CD14-positive monocyte (primary cell): Measurements from ENCODE around the gene DENND2C. TPM values are rescaled to one million over a fixed set of nuclear protein-coding genes. Genes with fewer than 3 reads are reported as not detected.
"Not testable (repeated sequence)": the region's sequence is repeated elsewhere in the genome, so short reads cannot be mapped to it uniquely, and the experiment has no call there.

Experiments
- DNase-seq, 3 donors: peaks; one replicate each; pipeline ENCODE4 v3.0.0-alpha.2; 2011 to 2022
- H2AFZ ChIP-seq: 2 replicates; pipeline ENCODE4 v1.6.0; 2012; ENCODE audit warnings: mild to moderate bottlenecking, low read depth, low read length, inconsistent platforms; ENCODE audit not compliant: insufficient read depth, poor library complexity, severe bottlenecking
- H3K27ac ChIP-seq, 2 donors: 1 replicate in 1 of 2; 2 replicates in 1 of 2; pipeline ENCODE4 v1.5.1; 2012 to 2013; ENCODE audit warnings: low read length in 2 of 2, control low read depth in 1 of 2, inconsistent platforms in 1 of 2, low read depth in 1 of 2, mild to moderate bottlenecking in 1 of 2
- H3K27me3 ChIP-seq, 2 donors: one replicate each; pipeline versions ENCODE4 v1.6.0 to v1.6.1; 2011 to 2013; ENCODE audit warnings: low read length in 2 of 2; ENCODE audit not compliant: control insufficient read depth in 2 of 2, insufficient read depth in 2 of 2
- H3K36me3 ChIP-seq, 2 donors: replicated peaks in 1 of 2; 1 replicate in 1 of 2; 2 replicates in 1 of 2; pipeline versions ENCODE4 v1.5.1 to v1.6.1; 2012 to 2013; ENCODE audit warnings: low read length in 2 of 2, control low read depth in 1 of 2, inconsistent platforms in 1 of 2, mild to moderate bottlenecking in 1 of 2; ENCODE audit not compliant: insufficient read depth in 2 of 2, control insufficient read depth in 1 of 2
- H3K4me1 ChIP-seq, 2 donors: 1 replicate in 1 of 2; 2 replicates in 1 of 2; pipeline versions ENCODE4 v1.5.1 to v1.6.1; 2012 to 2013; ENCODE audit warnings: low read length in 2 of 2, control low read depth in 1 of 2, inconsistent platforms in 1 of 2, mild to moderate bottlenecking in 1 of 2, moderate library complexity in 1 of 2; ENCODE audit not compliant: insufficient read depth in 2 of 2, control insufficient read depth in 1 of 2
- H3K4me2 ChIP-seq: replicated peaks from 2 replicates; pipeline ENCODE3; 2012; ENCODE audit warnings: low read length, moderate library complexity, mild to moderate bottlenecking; ENCODE audit not compliant: poor library complexity, severe bottlenecking; ENCODE audit errors: extremely low read depth
- H3K4me3 ChIP-seq, 3 experiments: fragments of 200-600 bp in 1 of 3; sonication (generic) in 1 of 3; replicated peaks in 1 of 3; 1 replicate in 2 of 3; 2 replicates in 1 of 3; pipeline ENCODE4 v1.5.1; 2011 to 2013; ENCODE audit warnings: low read length in 3 of 3, mild to moderate bottlenecking in 3 of 3, control low read depth in 2 of 3, low read depth in 2 of 3, inconsistent platforms in 1 of 3, moderate library complexity in 1 of 3
- H3K79me2 ChIP-seq: 2 replicates; pipeline ENCODE4 v1.6.0; 2012; ENCODE audit warnings: mild to moderate bottlenecking, control low read depth, inconsistent platforms, low read length, moderate library complexity; ENCODE audit not compliant: insufficient read depth
- H3K9ac ChIP-seq: 2 replicates; pipeline ENCODE4 v1.6.0; 2017; ENCODE audit warnings: low read length, mild to moderate bottlenecking; ENCODE audit not compliant: insufficient read depth, poor library complexity, severe bottlenecking
- H3K9me3 ChIP-seq, 2 donors: replicated peaks in 1 of 2; 1 replicate in 1 of 2; 2 replicates in 1 of 2; pipeline versions ENCODE4 v1.5.1 to v1.6.1; 2012 to 2013; ENCODE audit warnings: low read length in 2 of 2, control low read depth in 1 of 2; ENCODE audit not compliant: control insufficient read depth in 1 of 2, insufficient read depth in 1 of 2
- H4K20me1 ChIP-seq: 2 replicates; pipeline ENCODE4 v1.6.0; 2012; ENCODE audit warnings: mild to moderate bottlenecking, low read length, control low read depth, moderate library complexity; ENCODE audit not compliant: insufficient read depth
- H3K27ac Mint-ChIP-seq, 7 donors: one replicate each; pipeline ENCODE4 v1.8.0; 2020; ENCODE audit warnings: mild to moderate bottlenecking in 7 of 7, mixed read lengths in 7 of 7, moderate library complexity in 6 of 7, inconsistent platforms in 2 of 7
- H3K27me3 Mint-ChIP-seq, 3 donors: one replicate each; pipeline ENCODE4 v1.8.0; 2021 to 2022; ENCODE audit warnings: low read depth in 3 of 3, mild to moderate bottlenecking in 3 of 3, mixed read lengths in 3 of 3, moderate library complexity in 3 of 3, inconsistent platforms in 1 of 3
- H3K36me3 Mint-ChIP-seq, 2 donors: one replicate each; pipeline ENCODE4 v1.8.0; 2020; ENCODE audit warnings: mixed read lengths in 2 of 2, inconsistent platforms in 1 of 2, mild to moderate bottlenecking in 1 of 2
- H3K4me1 Mint-ChIP-seq: one replicate; pipeline ENCODE4 v1.8.0; 2020; ENCODE audit warnings: mild to moderate bottlenecking, mixed read lengths
- H3K4me3 Mint-ChIP-seq, 2 donors: one replicate each; pipeline ENCODE4 v1.8.0; 2020; ENCODE audit warnings: mild to moderate bottlenecking in 2 of 2, mixed read lengths in 2 of 2, moderate library complexity in 1 of 2
- H3K9me3 Mint-ChIP-seq, 7 donors: one replicate each; pipeline ENCODE4 v1.8.0; 2020 to 2022; ENCODE audit warnings: mixed read lengths in 7 of 7, mild to moderate bottlenecking in 6 of 7, moderate library complexity in 6 of 7, inconsistent platforms in 2 of 7
- CTCF ChIP-seq: fragments of 200-600 bp; IDR thresholded peaks from one replicate; pipeline ENCODE4 v1.8.0; 2022; ENCODE audit warnings: antibody characterized with exemption, mild to moderate bottlenecking
- WGBS: methylation state at CpG from one replicate; pipeline ENCODE4 v1.1.5; 2013; ENCODE audit warnings: missing lambda C conversion rate; ENCODE audit not compliant: insufficient coverage; 5-methylcytosine and 5-hydroxymethylcytosine counted together
- intact Hi-C, 2 donors: fragments of 100-400 bp; cut with micrococcal nuclease; formaldehyde crosslinking; loops; one replicate each; pipeline versions ENCODE4 v1.15.0 to v1.15.1; 2023
- polyA plus RNA-seq, 3 donors: library from polyadenylated mRNA; depleted of rRNA in 1 of 3; unstranded in 2 of 3; stranded (reverse) in 1 of 3; fragments of 300-500 nt in 2 of 3; fragments of >200 nt in 1 of 3; fragmentation: Illumina TruSeq in 2 of 3; gene quantifications; 1 replicate in 2 of 3; 2 replicates in 1 of 3; pipeline ENCODE4 v1.2.3, GENCODE V29; 2012 to 2021

The DENND2C gene
- polyA plus RNA-seq, 3 donors = 0.03 to 0.07 (median 0.06) TPM

- H3K36me3 ChIP-seq = peaks cover 36 to 46% of the 10 kb centered on the region in 2 donors
- H3K27ac ChIP-seq = no peak overlapping the region
- no peak for DNase-seq
- TF ChIP-seq CTCF = no peak
- no peaks in the 10 kb centered on the region for H3K9me3 ChIP-seq
- Mint-ChIP-seq H3K27ac (no peak overlapping the region), H3K4me3 (no peak overlapping the region), H3K27me3 (peaks cover 0 to 2% (median 0%) of the 10 kb centered on the region in 3 donors), H3K4me1 (peaks cover 20% of the 10 kb centered on the region), H3K9me3 (peaks cover 0 to 5% (median 0%) of the 10 kb centered on the region in 7 donors), H3K36me3 (peaks cover 39 to 47% of the 10 kb centered on the region in 2 donors)
- H3K79me2 ChIP-seq = no peaks in the 10 kb centered on the region
- no peaks in the 10 kb centered on the region for H4K20me1 ChIP-seq
- H3K27me3 ChIP-seq = no peaks in the 10 kb centered on the region
- H3K4me3 ChIP-seq = no peak overlapping the region
- peaks cover 7 to 13% of the 10 kb centered on the region in 2 donors for H3K4me1 ChIP-seq
- no peak overlapping the region for H3K4me2 ChIP-seq
- H3K9ac ChIP-seq = no peak overlapping the region
- intact Hi-C loops = no loop called here
- no peak overlapping the region for H2AFZ ChIP-seq
These were observed 105.7 kb downstream of the DENND2C start for GRCh38 chr1:114564141-114564540.

GRCh38 chr1:114562978-114563510 is 106.8 kb downstream of the DENND2C start:
- H3K9me3 Mint-ChIP-seq, H3K9me3 ChIP-seq, H3K27me3 ChIP-seq, DNase-seq, H3K4me2 ChIP-seq, H3K4me3 ChIP-seq, intact Hi-C loops, H3K9ac ChIP-seq, H4K20me1 ChIP-seq, H3K27me3 Mint-ChIP-seq, H2AFZ ChIP-seq, H3K4me3 Mint-ChIP-seq, H3K79me2 ChIP-seq, H3K27ac ChIP-seq: not testable (repeated sequence)
- Mint-ChIP-seq H3K36me3 (peaks cover 28 to 36% of the 10 kb centered on the region in 2 donors), H3K4me1 (peaks cover 26% of the 10 kb centered on the region), H3K27ac (peak overlapping the region in 1 of 7 donors; percentile 36)
- WGBS = no CpG with 5 or more reads among the region's 3 CpGs
- H3K4me1 ChIP-seq = peaks cover 13 to 16% of the 10 kb centered on the region in 2 donors
- H3K36me3 ChIP-seq = peaks cover 25 to 35% of the 10 kb centered on the region in 2 donors
